GM19351 (cell line): ENCODE data around the gene LRRN1.
A peak's percentile ranks its signal among the peaks of the same experiment; 100 is the strongest.
"Not testable (repeated sequence)": the region's sequence is repeated elsewhere in the genome, so short reads cannot be mapped to it uniquely, and the experiment has no call there.

Experiments
- ATAC-seq: cut with Tn5 transposase; IDR thresholded peaks from one replicate; pipeline ENCODE4 v1.9.1; 2021; ENCODE audit warnings: mild to moderate bottlenecking, moderate library complexity; ENCODE audit not compliant: unreplicated experiment

LRRN1 gene

GRCh38 chr3:3806856-3807255 lies 7.6 kb downstream of the LRRN1 start:
- ATAC-seq: no peak

DNA sequence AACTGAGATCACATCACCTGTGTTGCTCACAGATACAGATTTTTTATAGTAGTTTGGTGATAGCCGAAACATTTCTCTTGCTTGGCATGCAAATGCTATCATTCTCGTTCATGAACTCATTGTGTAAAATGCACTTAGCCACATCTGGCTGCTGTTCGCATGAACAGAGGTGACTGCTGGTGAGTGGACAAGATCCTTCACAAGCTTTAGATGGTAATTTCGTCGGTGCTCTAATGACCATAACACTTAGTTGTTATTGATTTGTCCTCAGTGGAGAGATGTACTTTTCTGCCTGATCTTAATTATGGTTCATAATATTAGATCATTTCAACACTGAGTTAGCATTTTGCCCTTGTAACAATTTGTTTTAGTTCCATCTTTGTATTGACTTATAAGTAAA lies 13.8 kb downstream of the LRRN1 start:
- ATAC-seq: no peak

DNA sequence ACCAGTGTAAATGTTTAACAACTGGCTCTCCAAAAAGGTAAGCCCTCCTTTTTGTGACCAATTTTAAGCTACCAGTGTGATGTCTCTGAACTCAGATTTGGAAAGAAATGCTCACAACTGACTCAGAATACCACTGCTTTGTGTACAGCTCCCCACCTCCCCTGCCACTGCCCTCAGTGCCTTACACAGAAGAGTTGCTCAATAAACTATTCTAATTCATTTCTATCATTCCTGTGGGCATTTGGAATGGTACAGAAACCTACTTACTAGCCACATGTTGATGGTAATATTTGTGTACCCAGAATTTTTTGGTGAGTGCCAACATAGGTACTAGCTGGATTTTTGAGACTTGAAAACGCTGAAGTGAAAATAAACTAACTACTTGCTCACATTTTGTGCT lies 16.0 kb downstream of the LRRN1 start:
- ATAC-seq: no peak

DNA sequence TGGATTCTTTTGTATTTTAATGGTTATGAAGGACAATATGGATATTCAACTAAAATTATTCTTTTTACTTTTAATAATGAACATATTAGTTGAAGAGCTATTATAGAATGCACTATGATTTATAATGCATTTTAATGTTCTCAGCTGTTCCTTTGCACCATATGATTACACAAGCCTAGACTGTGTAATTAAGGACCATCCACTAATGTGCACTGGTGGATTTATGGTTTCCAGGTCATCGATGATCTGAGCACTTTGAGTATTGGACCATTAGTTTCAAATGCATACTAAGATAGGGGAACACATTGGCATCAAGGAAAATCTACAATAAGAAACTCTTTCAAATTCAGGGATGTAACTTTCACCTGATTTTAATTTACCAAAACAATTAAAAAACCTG lies 16.8 kb downstream of the LRRN1 start:
- no peak for ATAC-seq

DNA sequence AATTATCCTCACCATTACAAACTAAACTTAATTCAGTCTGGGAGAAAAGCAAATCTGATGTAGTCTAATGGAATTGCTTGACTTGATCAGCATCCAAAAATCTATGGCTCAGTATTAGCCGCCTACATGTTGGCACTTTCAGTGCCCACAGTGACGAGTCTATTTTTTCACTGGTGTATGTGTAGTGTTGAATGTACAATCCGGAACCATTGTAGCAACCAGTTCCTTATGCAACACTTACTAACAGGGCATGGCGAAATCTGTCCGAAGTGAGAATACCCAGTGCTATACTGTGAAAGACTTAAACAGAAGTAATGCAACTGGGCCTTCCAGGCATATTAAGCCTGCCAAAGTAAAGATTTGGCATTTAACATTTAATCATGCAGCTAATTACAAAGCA lies 18.6 kb downstream of the LRRN1 start:
- ATAC-seq: no peak

GRCh38 chr3:3821777-3822176 lies 22.5 kb downstream of the LRRN1 start:
- no peak for ATAC-seq

GRCh38 chr3:3825035-3825434 lies 25.8 kb downstream of the LRRN1 start:
- no peak for ATAC-seq

GRCh38 chr3:3826521-3826920 lies 27.3 kb downstream of the LRRN1 start:
- no peak for ATAC-seq

DNA sequence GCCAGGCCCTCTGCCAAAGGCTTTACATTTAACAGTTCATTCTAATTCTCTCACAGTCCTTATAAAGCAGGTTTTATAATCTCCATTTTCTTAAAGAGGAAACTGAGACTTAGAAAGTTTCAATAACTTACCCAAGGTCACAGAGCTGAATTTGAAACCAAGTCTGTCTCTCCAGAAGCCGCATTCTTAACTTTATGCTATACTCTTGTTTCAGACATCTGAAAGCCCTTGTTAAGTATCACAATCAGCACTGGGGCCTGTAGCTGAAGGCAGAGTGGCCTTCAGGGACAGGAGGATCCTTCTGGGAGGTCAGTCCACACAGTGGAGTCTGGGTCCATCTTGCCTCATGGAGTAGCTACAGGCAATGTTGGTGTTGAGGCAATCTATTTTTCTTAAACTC lies 27.9 kb downstream of the LRRN1 start:
- no peak for ATAC-seq

- not testable (repeated sequence) for ATAC-seq
Observed at GRCh38 chr3:3828417-3828816, 29.2 kb downstream of the LRRN1 start.

- no peak for ATAC-seq
Observed at GRCh38 chr3:3836845-3837244, 37.6 kb downstream of the LRRN1 start.

DNA sequence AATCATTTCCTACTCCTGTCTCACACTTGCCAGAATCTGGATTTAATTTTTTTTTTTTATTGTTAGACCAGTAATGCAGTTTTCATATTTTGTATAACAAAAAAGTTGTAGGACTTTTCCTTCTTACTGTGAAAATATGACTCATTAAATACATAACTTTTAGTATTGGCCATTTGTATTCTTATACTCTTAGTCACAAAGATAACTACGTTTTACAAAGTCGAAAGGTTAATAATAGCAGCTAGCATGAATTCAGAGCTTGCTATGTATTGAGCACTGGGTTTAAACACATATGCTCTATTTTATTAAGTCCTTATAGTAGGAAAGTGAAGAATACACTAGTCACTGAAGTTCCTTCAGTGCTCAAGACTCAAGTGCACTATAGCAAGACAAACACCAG lies 43.1 kb downstream of the LRRN1 start:
- ATAC-seq: no peak

- ATAC-seq: no peak
Observed at GRCh38 chr3:3847994-3848922, 49.0 kb downstream of the LRRN1 start.

DNA sequence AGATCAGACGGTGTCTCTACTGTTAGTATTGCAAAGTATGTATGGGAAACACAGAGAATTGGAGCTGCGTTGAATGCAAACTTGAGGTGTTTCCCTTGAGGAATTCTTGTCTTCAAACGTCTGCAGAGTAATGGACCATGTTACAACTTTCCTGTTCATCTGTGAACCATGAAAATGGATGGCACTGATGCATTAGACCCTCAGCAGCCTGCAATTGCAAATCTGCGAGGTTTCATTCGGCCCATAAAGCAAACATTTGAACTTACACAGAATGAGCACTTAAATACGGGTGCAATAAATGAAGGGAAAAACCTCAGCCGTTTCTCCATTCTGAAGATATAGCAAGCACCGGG lies 49.7 kb downstream of the LRRN1 start:
- no peak for ATAC-seq

GRCh38 chr3:3851621-3852323 lies 52.5 kb downstream of the LRRN1 start:
- ATAC-seq: peak; percentile 100

GRCh38 chr3:3853544-3853943 lies 54.3 kb downstream of the LRRN1 start:
- no peak for ATAC-seq

- ATAC-seq: no peak
Observed at GRCh38 chr3:3855056-3855455, 55.8 kb downstream of the LRRN1 start.

GRCh38 chr3:3860235-3860634 lies 61.0 kb downstream of the LRRN1 start:
- no peak for ATAC-seq

DNA sequence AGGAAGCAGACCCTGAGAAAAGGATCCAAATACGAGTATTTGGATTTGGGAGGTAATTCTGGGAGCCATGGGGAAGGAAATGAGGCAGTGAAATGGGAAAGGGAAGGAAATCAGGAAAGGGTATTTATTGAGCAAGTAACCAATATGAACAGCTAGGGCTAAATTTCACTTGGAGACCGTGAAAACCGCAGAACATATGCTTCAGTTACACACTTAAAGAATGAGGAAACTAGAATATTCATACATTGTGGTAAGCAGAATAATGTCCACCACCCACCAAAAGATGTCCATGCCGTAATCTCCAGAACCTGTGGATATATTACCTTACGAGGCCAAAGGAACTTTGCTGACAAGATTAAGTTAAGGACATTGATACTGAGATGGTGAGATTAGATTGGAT lies 63.3 kb downstream of the LRRN1 start:
- ATAC-seq: no peak

- ATAC-seq: no peak
Observed at GRCh38 chr3:3875491-3875890, 76.3 kb downstream of the LRRN1 start.

DNA sequence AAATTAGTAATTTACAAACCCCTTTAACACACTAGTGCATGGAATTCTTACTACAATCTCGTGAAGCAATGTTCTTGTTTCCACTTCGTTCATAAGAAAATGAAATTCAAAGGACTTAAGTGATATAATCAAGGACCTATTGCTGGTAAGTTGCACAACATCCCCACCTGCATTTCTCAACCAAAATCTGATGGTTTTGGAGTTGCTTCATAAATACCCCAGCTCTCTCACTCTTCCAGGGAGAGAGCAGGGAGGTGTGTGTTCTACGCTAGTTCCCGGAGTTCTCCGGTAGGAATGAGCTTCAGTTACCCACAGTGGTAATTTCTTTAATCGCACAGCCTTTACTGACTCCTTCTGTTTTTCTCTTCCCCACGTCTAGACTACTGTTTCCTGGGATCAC lies 81.8 kb downstream of the LRRN1 start:
- ATAC-seq: no peak

DNA sequence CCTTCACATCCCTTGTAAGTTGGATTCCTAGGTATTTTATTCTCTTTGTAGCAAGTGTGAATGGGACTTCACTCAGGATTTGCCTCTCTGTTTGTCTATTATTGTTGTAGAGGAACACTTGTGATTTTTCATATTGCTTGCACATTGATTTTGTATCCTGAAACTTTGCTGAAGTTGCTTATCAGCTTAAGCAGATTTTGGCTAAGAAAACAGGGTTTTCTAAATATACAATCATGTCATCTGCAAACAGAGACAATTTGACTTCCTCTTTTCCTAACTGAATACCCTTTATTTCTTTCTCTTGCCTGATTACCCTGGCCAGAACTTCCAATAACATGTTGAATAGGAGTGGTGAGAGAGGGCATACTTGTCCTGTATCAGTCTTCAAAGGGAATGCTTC lies 88.1 kb downstream of the LRRN1 start:
- ATAC-seq: not testable (repeated sequence)
